SK-N-SH (cell line): Measurements from ENCODE around the gene LDB2. TPM values are rescaled to one million over a fixed set of nuclear protein-coding genes. Genes with fewer than 3 reads are reported as not detected.

ENCODE experiments used
- CTCF ChIA-PET: fragments of 300-600, 350-600 bp; formaldehyde crosslinking; extraction: SDS; loops from one replicate; lab custom pipeline; 2021; lab: Yijun Ruan, JAX
- POLR2A ChIA-PET: fragments of 350-600 bp; sonication (Branson Sonifier 250); formaldehyde crosslinking; extraction: SDS; loops from one replicate; lab custom pipeline; 2020; ENCODE audit warnings: antibody characterized with exemption, inconsistent platforms; lab: Yijun Ruan, JAX
- DNase-seq: peaks from one replicate; pipeline ENCODE4 v3.0.0; 2012
- H2AFZ ChIP-seq: fragments of 200-600 bp; sonication (generic); 2 replicates; pipeline ENCODE4 v1.8.1; 2016; ENCODE audit warnings: antibody characterized with exemption, mild to moderate bottlenecking, low read depth
- H3F3A ChIP-seq: fragments of 200-600 bp; sonication (generic); replicated peaks from 2 replicates; pipeline ENCODE3; 2016; ENCODE audit warnings: antibody characterized with exemption, mild to moderate bottlenecking; ENCODE audit not compliant: insufficient read depth
- H3K27ac ChIP-seq, 2 experiments: fragments of 200-500 bp in 1 of 2; fragments of 200-600 bp in 1 of 2; sonication (Bioruptor generic) in 1 of 2; sonication (generic), shearing (Covaris generic) in 1 of 2; 2 replicates each; pipeline versions ENCODE4 v1.5.1 to v1.6.1; 2014 to 2016; ENCODE audit warnings: low read depth in 2 of 2, inconsistent platforms in 1 of 2, low read length in 1 of 2, mild to moderate bottlenecking in 1 of 2, mixed read lengths in 1 of 2
- H3K27me3 ChIP-seq: fragments of 200-600 bp; sonication (generic), shearing (Covaris generic); 2 replicates; pipeline ENCODE4 v1.6.1; 2016; ENCODE audit warnings: mixed run types; ENCODE audit not compliant: insufficient read depth
- H3K36me3 ChIP-seq, 2 experiments: fragments of 200-500 bp in 1 of 2; fragments of 200-600 bp in 1 of 2; sonication (Bioruptor generic) in 1 of 2; sonication (generic) in 1 of 2; replicated peaks in 1 of 2; 2 replicates each; pipeline versions ENCODE3 to v1.5.1; 2014 to 2016; ENCODE audit warnings: low read length in 1 of 2, mild to moderate bottlenecking in 1 of 2; ENCODE audit not compliant: insufficient read depth in 2 of 2, control insufficient read depth in 1 of 2
- H3K4me1 ChIP-seq, 2 experiments: fragments of 200-500 bp in 1 of 2; fragments of 200-600 bp in 1 of 2; sonication (Bioruptor generic) in 1 of 2; sonication (generic), shearing (Covaris generic) in 1 of 2; 2 replicates each; pipeline versions ENCODE4 v1.5.1 to v1.6.1; 2014 to 2016; ENCODE audit warnings: low read depth in 1 of 2, low read length in 1 of 2, mixed run types in 1 of 2; ENCODE audit not compliant: insufficient read depth in 2 of 2, control insufficient read depth in 1 of 2
- H3K4me2 ChIP-seq: fragments of 200-600 bp; sonication (generic), shearing (Covaris generic); 2 replicates; pipeline ENCODE4 v1.6.1; 2017; ENCODE audit warnings: mixed run types
- H3K4me3 ChIP-seq, 2 experiments: fragments of 200-500 bp in 1 of 2; fragments of 200-600 bp in 1 of 2; sonication (Bioruptor generic) in 1 of 2; sonication (generic), shearing (Covaris generic) in 1 of 2; 2 replicates each; pipeline versions ENCODE4 v1.5.1 to v1.8.1; 2014 to 2016; ENCODE audit warnings: low read depth in 2 of 2, inconsistent platforms in 1 of 2, low read length in 1 of 2, mild to moderate bottlenecking in 1 of 2, mixed read lengths in 1 of 2, moderate library complexity in 1 of 2
- H3K79me2 ChIP-seq: fragments of 200-600 bp; sonication (generic); 2 replicates; pipeline ENCODE4 v1.8.1; 2017; ENCODE audit warnings: mild to moderate bottlenecking; ENCODE audit not compliant: insufficient read depth
- H3K9ac ChIP-seq: fragments of 200-600 bp; sonication (generic); 2 replicates; pipeline ENCODE4 v1.6.1; 2017; ENCODE audit warnings: mixed run types
- H3K9me2 ChIP-seq: fragments of 200-600 bp; sonication (generic); 2 replicates; pipeline ENCODE4 v1.6.1; 2017; ENCODE audit warnings: mixed run types
- H3K9me3 ChIP-seq: fragments of 200-600 bp; sonication (generic); 2 replicates; pipeline ENCODE4 v1.6.1; 2017; ENCODE audit warnings: mixed run types, mild to moderate bottlenecking, moderate library complexity
- H4K20me1 ChIP-seq: fragments of 200-600 bp; sonication (generic); 2 replicates; pipeline ENCODE4 v1.6.1; 2017; ENCODE audit warnings: mild to moderate bottlenecking, mixed run types; ENCODE audit not compliant: insufficient read depth
- CHD2 ChIP-seq: fragments of 150-350 bp; IDR thresholded peaks from 2 replicates; pipeline ENCODE4 v1.6.1; 2018; ENCODE audit warnings: low read length; ENCODE audit not compliant: partially characterized antibody
- CTCF ChIP-seq: fragments of 200-600 bp; sonication (generic); IDR thresholded peaks from 2 replicates; pipeline ENCODE4 v1.6.1; 2017; ENCODE audit warnings: antibody characterized with exemption, mild to moderate bottlenecking, moderate library complexity
- EP300 ChIP-seq, 2 experiments: IDR thresholded peaks; 2 replicates each; pipeline versions ENCODE4 v1.4.0 to v1.6.1; 2012; ENCODE audit warnings: borderline replicate concordance in 1 of 2, low read depth in 1 of 2, low read length in 1 of 2
- FOXJ3 ChIP-seq: sonication (generic); formaldehyde crosslinking; IDR thresholded peaks from 2 replicates; pipeline ENCODE4 v1.5.1; 2020; ENCODE audit warnings: mild to moderate bottlenecking, missing genetic modification reagents
- FOXM1 ChIP-seq: IDR thresholded peaks from 2 replicates; pipeline ENCODE4 v1.4.0; 2012; ENCODE audit warnings: low read depth, mild to moderate bottlenecking
- GABPA ChIP-seq: IDR thresholded peaks from 2 replicates; pipeline ENCODE4 v1.4.0; 2012; ENCODE audit warnings: low read depth, mild to moderate bottlenecking
- GATA2 ChIP-seq: sonication (generic); formaldehyde crosslinking; IDR thresholded peaks from 2 replicates; pipeline ENCODE4 v1.5.0; 2020; ENCODE audit warnings: mild to moderate bottlenecking, missing genetic modification reagents
- JUND ChIP-seq: IDR thresholded peaks from 2 replicates; pipeline ENCODE4 v1.4.0; 2012
- POLR2AphosphoS5 ChIP-seq: IDR thresholded peaks from 2 replicates; pipeline ENCODE4 v1.6.1; 2012; ENCODE audit warnings: low read depth, low read length
- RAD21 ChIP-seq: IDR thresholded peaks from 2 replicates; pipeline ENCODE4 v1.6.1; 2012; ENCODE audit warnings: mild to moderate bottlenecking, low read length
- RFX5 ChIP-seq: IDR thresholded peaks from 2 replicates; pipeline ENCODE4 v1.6.1; 2012; ENCODE audit warnings: mild to moderate bottlenecking, improper control_type of control experiment, low read length
- TCF12 ChIP-seq: IDR thresholded peaks from 2 replicates; pipeline ENCODE4 v1.4.0; 2012
- ZBTB33 ChIP-seq: IDR thresholded peaks from 2 replicates; pipeline ENCODE4 v1.4.0; 2012; ENCODE audit warnings: low read depth, borderline replicate concordance
- WGBS: methylation state at CpG from one replicate; pipeline ENCODE4 v1.1.6; 2017; ENCODE audit warnings: low lambda C conversion rate; 5-methylcytosine and 5-hydroxymethylcytosine counted together
- polyA plus RNA-seq, 3 experiments: library from polyadenylated mRNA; depleted of rRNA; stranded (reverse); fragments of >200 nt; gene quantifications; 2 replicates each; pipeline ENCODE4 v1.2.3, GENCODE V29; 2012
- TF ChIP-seq, protein P1 (sequence below): IDR thresholded peaks from 2 replicates; pipeline ENCODE4; 2012
- TF ChIP-seq, protein P2 (sequence below): fragments of 150-350 bp; IDR thresholded peaks from 2 replicates; pipeline ENCODE4 v1.6.1; 2017; ENCODE audit warnings: antibody characterized with exemption, low read length, low read depth, borderline replicate concordance

LDB2 gene
- polyA plus RNA-seq, 1 of the 3 experiments (the other 2 are of a cell fraction), result 11.0 TPM

- H3F3A ChIP-seq, result no peaks in the 10 kb centered on the region
- POLR2A ChIA-PET, result no interaction called here
- H3K4me1 ChIP-seq, result no peaks in the 10 kb centered on the region
- 74% methylated on average over 3 of the region's 3 CpGs for WGBS
- H3K36me3 ChIP-seq, result peaks cover 0 to 3% of the 10 kb centered on the region in 2 experiments
- H3K27me3 ChIP-seq, result no peaks in the 10 kb centered on the region
- no peak overlapping the region for H3K9ac ChIP-seq
- H3K4me2 ChIP-seq, result no peak overlapping the region
- no peaks in the 10 kb centered on the region for H3K9me3 ChIP-seq
- no peak for DNase-seq
- H3K27ac ChIP-seq, result no peak overlapping the region
- TF ChIP-seq GABPA (no peak), ZBTB33 (no peak), TCF12 (no peak), RAD21 (no peak), RFX5 (no peak), GATA2 (CRISPR knock-in tag) (no peak), FOXM1 (no peak), CHD2 (no peak), FOXJ3 (CRISPR knock-in tag) (no peak)
- TF ChIP-seq, protein P1, sequence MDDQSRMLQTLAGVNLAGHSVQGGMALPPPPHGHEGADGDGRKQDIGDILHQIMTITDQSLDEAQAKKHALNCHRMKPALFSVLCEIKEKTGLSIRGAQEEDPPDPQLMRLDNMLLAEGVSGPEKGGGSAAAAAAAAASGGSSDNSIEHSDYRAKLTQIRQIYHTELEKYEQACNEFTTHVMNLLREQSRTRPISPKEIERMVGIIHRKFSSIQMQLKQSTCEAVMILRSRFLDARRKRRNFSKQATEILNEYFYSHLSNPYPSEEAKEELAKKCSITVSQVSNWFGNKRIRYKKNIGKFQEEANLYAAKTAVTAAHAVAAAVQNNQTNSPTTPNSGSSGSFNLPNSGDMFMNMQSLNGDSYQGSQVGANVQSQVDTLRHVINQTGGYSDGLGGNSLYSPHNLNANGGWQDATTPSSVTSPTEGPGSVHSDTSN, result no peak
- no peaks in the 10 kb centered on the region for H4K20me1 ChIP-seq
- CTCF ChIA-PET, result no interaction called here
- H3K9me2 ChIP-seq, result no peaks in the 10 kb centered on the region
- no peaks in the 10 kb centered on the region for H3K79me2 ChIP-seq
- H3K4me3 ChIP-seq, result no peak overlapping the region
- no peak overlapping the region for H2AFZ ChIP-seq
Measured at GRCh38 chr4:16730522-16731205, 167.8 kb downstream of the LDB2 start.

DNA sequence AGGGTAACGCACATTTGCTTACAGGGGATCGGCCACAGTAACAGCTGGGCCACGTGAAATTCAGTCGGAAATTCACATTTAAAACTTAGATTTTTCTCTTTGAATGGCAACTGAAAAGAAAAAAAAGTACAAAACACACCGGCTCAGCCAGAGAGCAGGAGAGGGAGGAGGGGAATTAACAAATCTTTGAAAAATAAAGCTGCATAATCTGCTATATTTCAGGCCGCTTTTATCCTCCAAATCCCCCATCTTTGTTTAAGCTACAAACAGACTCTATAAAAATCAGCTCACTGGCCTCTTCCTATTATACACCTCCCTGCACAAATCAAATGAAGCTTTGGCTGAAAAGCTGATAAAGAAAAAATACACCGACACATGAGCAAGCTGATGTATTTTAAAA, 169.1 kb downstream of the LDB2 start:
- DNase-seq, result no peak
- H4K20me1 ChIP-seq, result no peaks in the 10 kb centered on the region
- no peak overlapping the region for H3K4me3 ChIP-seq
- ChIA-PET POLR2A (no interaction called here), CTCF (interaction anchor here (0.6 to 0.9 kb wide), 2 partner anchors 13 to 86 kb away, joined by 3 read pairs; no protein-coding TSS in a partner anchor)
- H3K9me2 ChIP-seq, result no peaks in the 10 kb centered on the region
- H3F3A ChIP-seq, result no peaks in the 10 kb centered on the region
- H3K27me3 ChIP-seq, result no peaks in the 10 kb centered on the region
- no peaks in the 10 kb centered on the region for H3K9me3 ChIP-seq
- H3K4me1 ChIP-seq, result no peaks in the 10 kb centered on the region
- H3K27ac ChIP-seq, result no peak overlapping the region
- no peak overlapping the region for H3K4me2 ChIP-seq
- H3K36me3 ChIP-seq, result peaks cover 0 to 3% of the 10 kb centered on the region in 2 experiments
- H3K79me2 ChIP-seq, result no peaks in the 10 kb centered on the region
- TF ChIP-seq FOXJ3 (CRISPR knock-in tag), result no peak
- TF ChIP-seq JUND, result no peak
- TF ChIP-seq, protein P2, sequence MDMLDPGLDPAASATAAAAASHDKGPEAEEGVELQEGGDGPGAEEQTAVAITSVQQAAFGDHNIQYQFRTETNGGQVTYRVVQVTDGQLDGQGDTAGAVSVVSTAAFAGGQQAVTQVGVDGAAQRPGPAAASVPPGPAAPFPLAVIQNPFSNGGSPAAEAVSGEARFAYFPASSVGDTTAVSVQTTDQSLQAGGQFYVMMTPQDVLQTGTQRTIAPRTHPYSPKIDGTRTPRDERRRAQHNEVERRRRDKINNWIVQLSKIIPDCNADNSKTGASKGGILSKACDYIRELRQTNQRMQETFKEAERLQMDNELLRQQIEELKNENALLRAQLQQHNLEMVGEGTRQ, result no peak
- no peak for TF ChIP-seq CTCF
- no peak for TF ChIP-seq EP300 (IDR thresholded peaks at IDR 0.05; ENCODE audit: borderline replicate concordance in 1 of 2, low read depth in 1 of 2, low read length in 1 of 2)
- TF ChIP-seq POLR2AphosphoS5, result no peak
- TF ChIP-seq, protein P1, result no peak
- no peak for TF ChIP-seq ZBTB33
- H3K9ac ChIP-seq, result no peak overlapping the region
- no peak overlapping the region for H2AFZ ChIP-seq
- 78% methylated on average over 7 of the region's 7 CpGs for WGBS
